ENCODE measurements around the gene TMEM72. TPM values are rescaled to one million over a fixed set of nuclear protein-coding genes. Genes with fewer than 3 reads are reported as not detected.

Gene TMEM72
- total RNA-seq, 1 experiment from 2014 or later = not detected

DNA sequence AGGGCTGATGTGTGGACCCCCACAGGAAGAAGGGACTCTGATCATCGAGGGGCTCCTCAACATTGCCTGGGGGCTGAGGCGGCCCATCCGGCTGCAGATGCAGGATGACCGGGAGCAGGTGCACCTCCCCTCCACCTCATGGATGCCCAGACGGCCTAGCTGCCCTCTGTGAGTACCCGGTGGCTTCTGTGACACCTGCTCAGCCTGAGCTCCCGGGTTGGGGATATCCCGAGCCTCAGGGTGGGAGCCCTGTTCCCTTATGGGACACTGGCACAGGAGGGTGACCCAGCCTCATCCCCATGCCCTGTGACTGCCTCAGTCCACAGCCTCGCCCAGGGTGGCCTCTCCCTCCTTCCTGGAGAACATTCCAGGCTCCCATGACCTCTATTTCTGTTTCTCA, 71.4 kb downstream of the TMEM72 start:
- CTCF ChIA-PET = no interaction called here
- Histone ChIP-seq H3K4me1 (ENCODE audit: control insufficient read depth, insufficient read depth, low read length) (peaks cover 53% of the 10 kb centered on the region), H3K4me3 (ENCODE audit: low read depth in 2 of 2, low read length in 2 of 2) (no peak overlapping the region), H3K27me3 (ENCODE audit: control insufficient read depth, insufficient read depth, low read length) (no peaks in the 10 kb centered on the region), H3K27ac (ENCODE audit: low read length) (peak overlapping the region; percentile 18), H3K9me3 (ENCODE audit: control insufficient read depth, insufficient read depth, low read depth, low read length) (no peaks in the 10 kb centered on the region), H3K36me3 (ENCODE audit: control insufficient read depth, insufficient read depth, low read length) (no peaks in the 10 kb centered on the region)
- ATAC-seq (no peak), DNase-seq (ENCODE audit: low read depth, low spot score) (no peak)
- no TSS peak for BruUV-seq (replicated peaks)
- POLR2A ChIA-PET = no interaction called here
- intact Hi-C loops (cut with micrococcal nuclease; ENCODE audit: unreplicated experiment) (no loop called here), in situ Hi-C loops (cut with HindIII; ENCODE audit: low pct_unique_long_range_greater_than_20kb, low sequenced_read_pairs) (no loop called here)
- TF ChIP-seq SIN3A (IDR thresholded peaks at IDR 0.05; ENCODE audit: borderline replicate concordance, insufficient read depth, low read depth, low read length) (no peak), TCF7L2 (IDR thresholded peaks at IDR 0.05; ENCODE audit: low read depth, low read length) (no peak), POLR2AphosphoS5 (IDR thresholded peaks at IDR 0.05; ENCODE audit: low read depth, low read length) (no peak)
- TF ChIP-seq, protein P1, sequence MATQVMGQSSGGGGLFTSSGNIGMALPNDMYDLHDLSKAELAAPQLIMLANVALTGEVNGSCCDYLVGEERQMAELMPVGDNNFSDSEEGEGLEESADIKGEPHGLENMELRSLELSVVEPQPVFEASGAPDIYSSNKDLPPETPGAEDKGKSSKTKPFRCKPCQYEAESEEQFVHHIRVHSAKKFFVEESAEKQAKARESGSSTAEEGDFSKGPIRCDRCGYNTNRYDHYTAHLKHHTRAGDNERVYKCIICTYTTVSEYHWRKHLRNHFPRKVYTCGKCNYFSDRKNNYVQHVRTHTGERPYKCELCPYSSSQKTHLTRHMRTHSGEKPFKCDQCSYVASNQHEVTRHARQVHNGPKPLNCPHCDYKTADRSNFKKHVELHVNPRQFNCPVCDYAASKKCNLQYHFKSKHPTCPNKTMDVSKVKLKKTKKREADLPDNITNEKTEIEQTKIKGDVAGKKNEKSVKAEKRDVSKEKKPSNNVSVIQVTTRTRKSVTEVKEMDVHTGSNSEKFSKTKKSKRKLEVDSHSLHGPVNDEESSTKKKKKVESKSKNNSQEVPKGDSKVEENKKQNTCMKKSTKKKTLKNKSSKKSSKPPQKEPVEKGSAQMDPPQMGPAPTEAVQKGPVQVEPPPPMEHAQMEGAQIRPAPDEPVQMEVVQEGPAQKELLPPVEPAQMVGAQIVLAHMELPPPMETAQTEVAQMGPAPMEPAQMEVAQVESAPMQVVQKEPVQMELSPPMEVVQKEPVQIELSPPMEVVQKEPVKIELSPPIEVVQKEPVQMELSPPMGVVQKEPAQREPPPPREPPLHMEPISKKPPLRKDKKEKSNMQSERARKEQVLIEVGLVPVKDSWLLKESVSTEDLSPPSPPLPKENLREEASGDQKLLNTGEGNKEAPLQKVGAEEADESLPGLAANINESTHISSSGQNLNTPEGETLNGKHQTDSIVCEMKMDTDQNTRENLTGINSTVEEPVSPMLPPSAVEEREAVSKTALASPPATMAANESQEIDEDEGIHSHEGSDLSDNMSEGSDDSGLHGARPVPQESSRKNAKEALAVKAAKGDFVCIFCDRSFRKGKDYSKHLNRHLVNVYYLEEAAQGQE (IDR thresholded peaks at IDR 0.05; ENCODE audit: insufficient read depth in 1 of 2, low read depth in 2 of 2, low read length in 1 of 2) = no peak
- TF ChIP-seq, protein P2, sequence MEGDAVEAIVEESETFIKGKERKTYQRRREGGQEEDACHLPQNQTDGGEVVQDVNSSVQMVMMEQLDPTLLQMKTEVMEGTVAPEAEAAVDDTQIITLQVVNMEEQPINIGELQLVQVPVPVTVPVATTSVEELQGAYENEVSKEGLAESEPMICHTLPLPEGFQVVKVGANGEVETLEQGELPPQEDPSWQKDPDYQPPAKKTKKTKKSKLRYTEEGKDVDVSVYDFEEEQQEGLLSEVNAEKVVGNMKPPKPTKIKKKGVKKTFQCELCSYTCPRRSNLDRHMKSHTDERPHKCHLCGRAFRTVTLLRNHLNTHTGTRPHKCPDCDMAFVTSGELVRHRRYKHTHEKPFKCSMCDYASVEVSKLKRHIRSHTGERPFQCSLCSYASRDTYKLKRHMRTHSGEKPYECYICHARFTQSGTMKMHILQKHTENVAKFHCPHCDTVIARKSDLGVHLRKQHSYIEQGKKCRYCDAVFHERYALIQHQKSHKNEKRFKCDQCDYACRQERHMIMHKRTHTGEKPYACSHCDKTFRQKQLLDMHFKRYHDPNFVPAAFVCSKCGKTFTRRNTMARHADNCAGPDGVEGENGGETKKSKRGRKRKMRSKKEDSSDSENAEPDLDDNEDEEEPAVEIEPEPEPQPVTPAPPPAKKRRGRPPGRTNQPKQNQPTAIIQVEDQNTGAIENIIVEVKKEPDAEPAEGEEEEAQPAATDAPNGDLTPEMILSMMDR (IDR thresholded peaks at IDR 0.05) = no peak

DNA sequence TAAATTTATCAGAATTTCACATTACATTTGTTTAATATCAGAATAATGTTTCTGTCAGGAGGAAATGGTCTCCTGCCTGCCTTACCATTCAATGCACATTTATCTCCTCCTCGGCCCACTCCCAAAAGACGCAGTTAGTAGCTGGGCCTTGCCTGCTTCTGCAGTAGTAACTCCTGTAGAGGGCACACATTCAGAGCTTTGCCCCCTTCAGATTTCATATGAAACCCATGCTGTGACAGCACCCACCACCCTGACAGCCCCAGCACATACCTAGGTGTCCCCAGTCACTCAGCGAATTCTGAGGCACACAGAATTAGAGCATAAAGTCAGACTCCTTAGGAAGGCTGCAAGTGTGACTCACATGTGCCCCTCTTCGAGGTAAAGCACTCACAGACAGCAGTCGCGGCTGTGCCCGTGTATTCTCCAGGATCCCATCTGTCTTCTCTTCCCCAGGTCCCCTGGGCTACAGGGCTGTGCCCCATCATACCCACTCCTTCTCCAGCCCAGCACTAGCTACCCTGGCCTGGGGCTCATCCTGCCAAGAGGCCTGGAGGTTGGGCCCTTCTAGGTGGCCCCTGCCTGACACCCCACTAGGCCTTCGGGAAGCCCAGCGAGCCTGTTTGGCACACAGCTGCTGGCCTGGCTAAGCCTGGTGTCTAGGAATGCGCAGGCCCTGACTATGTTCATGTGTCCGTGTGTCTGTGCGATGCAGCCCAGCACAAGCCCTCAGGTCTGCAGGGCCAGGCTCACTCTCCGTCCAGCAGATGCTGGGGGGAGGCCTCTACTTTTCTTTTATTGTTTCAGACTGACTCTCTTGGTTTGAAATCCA, 72.1 kb downstream of the TMEM72 start:
- ChIA-PET CTCF (no interaction called here), POLR2A (no interaction called here)
- Histone ChIP-seq H3K4me1 (ENCODE audit: control insufficient read depth, insufficient read depth, low read length) (peaks cover 45% of the 10 kb centered on the region), H3K27ac (ENCODE audit: low read length) (peak overlapping the region; percentile 24; the same call in 1 of the 2 replicates), H3K4me3 (ENCODE audit: low read depth in 2 of 2, low read length in 2 of 2) (no peak overlapping the region), H3K27me3 (ENCODE audit: control insufficient read depth, insufficient read depth, low read length) (no peaks in the 10 kb centered on the region), H3K36me3 (ENCODE audit: control insufficient read depth, insufficient read depth, low read length) (no peaks in the 10 kb centered on the region), H3K9me3 (ENCODE audit: control insufficient read depth, insufficient read depth, low read depth, low read length) (no peaks in the 10 kb centered on the region)
- ATAC-seq (no peak), DNase-seq (ENCODE audit: low read depth, low spot score) (no peak)
- intact Hi-C loops (cut with micrococcal nuclease; ENCODE audit: unreplicated experiment) (no loop called here), in situ Hi-C loops (cut with HindIII; ENCODE audit: low pct_unique_long_range_greater_than_20kb, low sequenced_read_pairs) (no loop called here)
- TF ChIP-seq, protein P2 (IDR thresholded peaks at IDR 0.05) = no peak
- TF ChIP-seq POLR2AphosphoS5 (IDR thresholded peaks at IDR 0.05; ENCODE audit: low read depth, low read length) (no peak), SIN3A (IDR thresholded peaks at IDR 0.05; ENCODE audit: borderline replicate concordance, insufficient read depth, low read depth, low read length) (no peak)
- TF ChIP-seq, protein P1 (IDR thresholded peaks at IDR 0.05; ENCODE audit: insufficient read depth in 1 of 2, low read depth in 2 of 2, low read length in 1 of 2) = no peak
- BruUV-seq (replicated peaks) = no TSS peak
